Astrocyte of the cerebellum (primary cell): Measurements from ENCODE around the gene SLC1A3.

ENCODE experiments used
- DNase-seq: peaks from one replicate; pipeline ENCODE4 v3.0.0-alpha.2; 2011; ENCODE audit warnings: low read depth
- H3K4me3 ChIP-seq: 2 replicates; pipeline ENCODE4 v1.5.1; 2011; ENCODE audit warnings: mild to moderate bottlenecking, low read depth, low read length, moderate library complexity
- in situ Hi-C: cut with HindIII; loops from 2 replicates; pipeline ENCODE4 v1.10.0; 2017; ENCODE audit warnings: low sequenced_read_pairs
- TF ChIP-seq, protein P1 (sequence below): IDR thresholded peaks from 2 replicates; pipeline ENCODE4 v1.5.1; 2012; ENCODE audit warnings: low read length, low read depth, moderate library complexity, mild to moderate bottlenecking; ENCODE audit errors: missing control alignments

The SLC1A3 gene

DNA sequence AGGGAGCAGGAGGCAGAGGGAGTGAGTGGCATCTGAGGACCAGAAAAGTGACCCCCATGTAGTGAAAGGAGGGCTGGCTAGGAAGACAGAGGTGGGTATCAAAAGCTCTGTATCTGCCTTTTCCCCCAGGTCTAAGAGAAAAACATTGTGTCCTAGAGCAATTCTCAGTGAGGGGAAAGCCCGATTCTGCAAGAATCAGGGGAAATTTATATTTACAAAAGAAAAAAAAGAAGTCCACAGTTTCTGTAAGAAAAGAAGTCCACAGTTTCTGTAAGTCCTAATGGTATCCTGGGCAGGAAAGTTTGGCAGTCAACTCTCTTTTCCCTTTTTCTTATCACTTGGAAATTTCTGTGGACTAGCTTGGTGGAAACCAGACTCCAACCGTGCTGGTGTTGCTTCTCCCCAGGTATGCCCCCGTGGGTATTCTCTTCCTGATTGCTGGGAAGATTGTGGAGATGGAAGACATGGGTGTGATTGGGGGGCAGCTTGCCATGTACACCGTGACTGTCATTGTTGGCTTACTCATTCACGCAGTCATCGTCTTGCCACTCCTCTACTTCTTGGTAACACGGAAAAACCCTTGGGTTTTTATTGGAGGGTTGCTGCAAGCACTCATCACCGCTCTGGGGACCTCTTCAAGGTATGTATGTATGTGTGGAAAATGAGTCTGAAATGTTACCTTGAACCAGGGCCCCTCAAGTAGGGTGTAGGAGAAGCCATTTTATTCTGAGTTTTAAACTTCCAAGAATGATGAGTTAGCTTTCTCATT lies 73.0 kb downstream of the SLC1A3 start:
- TF ChIP-seq, protein P1, sequence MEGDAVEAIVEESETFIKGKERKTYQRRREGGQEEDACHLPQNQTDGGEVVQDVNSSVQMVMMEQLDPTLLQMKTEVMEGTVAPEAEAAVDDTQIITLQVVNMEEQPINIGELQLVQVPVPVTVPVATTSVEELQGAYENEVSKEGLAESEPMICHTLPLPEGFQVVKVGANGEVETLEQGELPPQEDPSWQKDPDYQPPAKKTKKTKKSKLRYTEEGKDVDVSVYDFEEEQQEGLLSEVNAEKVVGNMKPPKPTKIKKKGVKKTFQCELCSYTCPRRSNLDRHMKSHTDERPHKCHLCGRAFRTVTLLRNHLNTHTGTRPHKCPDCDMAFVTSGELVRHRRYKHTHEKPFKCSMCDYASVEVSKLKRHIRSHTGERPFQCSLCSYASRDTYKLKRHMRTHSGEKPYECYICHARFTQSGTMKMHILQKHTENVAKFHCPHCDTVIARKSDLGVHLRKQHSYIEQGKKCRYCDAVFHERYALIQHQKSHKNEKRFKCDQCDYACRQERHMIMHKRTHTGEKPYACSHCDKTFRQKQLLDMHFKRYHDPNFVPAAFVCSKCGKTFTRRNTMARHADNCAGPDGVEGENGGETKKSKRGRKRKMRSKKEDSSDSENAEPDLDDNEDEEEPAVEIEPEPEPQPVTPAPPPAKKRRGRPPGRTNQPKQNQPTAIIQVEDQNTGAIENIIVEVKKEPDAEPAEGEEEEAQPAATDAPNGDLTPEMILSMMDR: no peak
- no peak overlapping the region for H3K4me3 ChIP-seq
- in situ Hi-C loops: no loop called here
- no peak for DNase-seq

DNA sequence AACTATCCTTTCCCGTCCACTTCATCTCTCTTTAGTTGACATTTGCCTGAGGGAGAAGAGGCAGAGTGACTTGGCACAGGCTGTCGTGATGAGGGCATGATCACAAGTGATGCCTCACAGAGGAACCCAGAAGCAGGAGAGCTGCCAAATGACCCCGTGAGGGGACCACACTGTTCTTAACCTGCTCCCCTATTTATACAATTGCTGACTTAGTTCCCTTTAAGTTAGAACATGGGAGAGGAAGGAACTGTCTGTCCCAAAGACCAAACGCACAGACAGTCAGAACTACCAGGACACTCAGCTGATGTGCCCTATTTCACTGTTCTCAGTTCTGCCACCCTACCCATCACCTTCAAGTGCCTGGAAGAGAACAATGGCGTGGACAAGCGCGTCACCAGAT lies 73.7 kb downstream of the SLC1A3 start:
- no peak for DNase-seq
- H3K4me3 ChIP-seq: no peak overlapping the region
- TF ChIP-seq, protein P1: no peak
- in situ Hi-C loops: no loop called here

DNA sequence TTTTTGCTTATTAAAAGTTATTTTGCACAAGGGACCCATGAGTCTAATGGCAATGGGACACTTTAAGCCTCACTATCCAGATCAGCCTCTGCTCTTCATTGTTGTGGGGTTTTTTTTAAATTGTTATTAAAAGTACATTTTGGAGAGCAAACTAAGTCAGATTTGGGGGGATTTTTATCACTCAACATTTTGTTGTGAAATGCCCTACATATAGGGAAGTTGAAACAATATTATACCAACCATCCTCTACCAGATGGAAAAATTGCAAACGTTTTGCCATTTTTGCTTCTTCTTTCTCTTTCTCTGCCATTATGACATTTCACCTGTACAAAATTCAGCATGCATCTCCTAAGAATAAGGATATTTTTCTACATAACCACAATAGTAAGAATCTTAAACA lies 75.3 kb downstream of the SLC1A3 start:
- TF ChIP-seq, protein P1: no peak

DNA sequence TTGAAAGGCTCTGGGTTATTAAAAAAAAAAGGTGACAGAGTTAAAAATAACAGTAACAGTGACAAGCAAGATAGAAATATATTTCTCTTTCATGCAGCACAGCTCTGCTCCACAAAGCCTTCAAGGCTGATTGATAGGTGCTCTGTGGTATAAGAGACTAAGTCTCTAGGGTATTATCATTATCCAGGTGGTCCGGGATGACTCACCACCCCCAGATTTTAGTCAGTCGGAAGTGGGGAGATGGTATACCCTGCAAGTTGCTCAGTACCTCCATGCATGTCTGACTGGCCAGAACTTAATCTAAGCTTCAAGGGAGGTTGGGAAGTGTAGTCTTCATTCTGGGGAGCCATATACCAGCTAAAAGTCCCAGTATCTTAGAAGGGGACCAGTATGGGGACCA lies 76.1 kb downstream of the SLC1A3 start:
- no peak overlapping the region for H3K4me3 ChIP-seq
- in situ Hi-C loops: no loop called here
- TF ChIP-seq, protein P1: no peak
- DNase-seq: no peak

More for the DNA sequence above, 75.3 kb downstream of the SLC1A3 start:
- DNase-seq: no peak
- in situ Hi-C loops: no loop called here
- no peak overlapping the region for H3K4me3 ChIP-seq

DNA sequence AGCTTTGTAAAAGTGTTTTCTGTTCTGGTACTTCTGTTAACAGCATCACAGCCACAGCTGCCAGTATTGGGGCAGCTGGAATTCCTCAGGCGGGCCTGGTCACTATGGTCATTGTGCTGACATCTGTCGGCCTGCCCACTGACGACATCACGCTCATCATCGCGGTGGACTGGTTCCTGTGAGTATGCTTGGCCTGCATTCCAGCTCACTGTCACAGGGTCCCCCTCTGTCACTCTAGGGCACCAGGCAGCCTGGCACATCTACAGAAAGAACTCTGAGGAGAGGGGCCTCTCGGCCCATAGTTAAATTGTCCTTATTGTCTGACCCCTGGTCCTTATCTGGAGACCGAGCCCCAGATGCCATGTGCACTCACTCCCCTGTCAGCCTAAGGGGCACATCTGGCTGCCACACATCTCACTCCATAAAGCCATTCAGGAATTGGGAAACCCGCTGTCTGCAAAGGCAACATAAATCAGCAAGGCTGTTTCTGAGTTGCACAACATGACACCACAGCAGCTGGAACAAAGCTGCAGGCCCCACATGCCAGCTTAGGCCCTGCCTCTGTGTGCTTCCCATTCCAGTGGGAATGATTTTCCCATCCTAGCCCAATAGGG lies 77.5 kb downstream of the SLC1A3 start:
- DNase-seq: no peak
- TF ChIP-seq, protein P1: no peak
- in situ Hi-C loops: no loop called here
- no peak overlapping the region for H3K4me3 ChIP-seq

DNA sequence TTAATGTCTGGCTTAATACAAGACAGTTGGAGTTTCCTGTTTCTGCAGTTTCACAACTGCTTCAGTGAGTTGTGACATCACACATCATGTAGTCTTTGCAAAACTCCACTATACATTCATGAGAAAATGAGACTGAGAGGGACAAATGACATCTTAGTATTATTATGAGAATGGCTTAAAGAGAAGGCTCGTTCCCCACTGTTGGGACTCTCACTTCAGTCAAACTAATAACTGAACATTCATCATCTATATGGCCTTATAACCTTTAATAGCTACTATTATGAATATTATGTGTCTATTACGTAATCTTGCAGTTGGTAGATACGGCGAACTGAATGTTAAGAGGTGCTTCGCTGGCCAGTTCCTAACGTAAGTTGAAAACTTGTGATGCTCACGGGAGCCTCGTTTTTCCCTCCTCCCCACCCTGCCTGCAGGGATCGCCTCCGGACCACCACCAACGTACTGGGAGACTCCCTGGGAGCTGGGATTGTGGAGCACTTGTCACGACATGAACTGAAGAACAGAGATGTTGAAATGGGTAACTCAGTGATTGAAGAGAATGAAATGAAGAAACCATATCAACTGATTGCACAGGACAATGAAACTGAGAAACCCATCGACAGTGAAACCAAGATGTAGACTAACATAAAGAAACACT lies 79.4 kb downstream of the SLC1A3 start:
- H3K4me3 ChIP-seq: no peak overlapping the region
- TF ChIP-seq, protein P1: no peak
- in situ Hi-C loops: no loop called here
- no peak for DNase-seq
